Lower lobe of right lung (tissue), 2 donors: ENCODE data around the gene CAMK1G. TPM values are rescaled to one million over a fixed set of nuclear protein-coding genes. Genes with fewer than 3 reads are reported as not detected.

Experiments
- ATAC-seq, 2 donors: fragments of 200-7000 bp; cut with Tn5 transposase; one replicate each; pipeline ENCODE4 v1.9.1; 2020 to 2022; ENCODE audit warnings: mild to moderate bottlenecking in 2 of 2, moderate library complexity in 2 of 2
- DNase-seq: peaks from one replicate; pipeline ENCODE4 v3.0.0-alpha.2; 2020
- H3K27ac ChIP-seq: fragments of 200-600 bp; one replicate; pipeline ENCODE4 v1.8.0; 2022
- H3K27me3 ChIP-seq: fragments of 200-600 bp; one replicate; pipeline ENCODE4 v1.8.0; 2022; ENCODE audit warnings: low read depth
- H3K36me3 ChIP-seq: fragments of 200-600 bp; one replicate; pipeline ENCODE4 v1.8.0; 2022; ENCODE audit warnings: mild to moderate bottlenecking
- H3K4me1 ChIP-seq: fragments of 200-600 bp; one replicate; pipeline ENCODE4 v1.8.0; 2022
- H3K4me3 ChIP-seq: fragments of 200-600 bp; one replicate; pipeline ENCODE4 v1.8.0; 2022; ENCODE audit warnings: mild to moderate bottlenecking
- H3K9me3 ChIP-seq: fragments of 200-600 bp; one replicate; pipeline ENCODE4 v1.8.0; 2022
- intact Hi-C: fragments of 100-400 bp; cut with DNase I; formaldehyde crosslinking; loops from one replicate; pipeline ENCODE4 v1.11.0; 2022
- total RNA-seq: library from RNA; stranded (reverse); fragmentation: NEBNext Ultra II Directional; extraction: Animal tissue kit (Norgen Biotek cat#: 25700); gene quantifications from one replicate; pipeline ENCODE4 v1.2.1, GENCODE V29; 2021
- TF ChIP-seq, protein P1 (sequence below): fragments of 200-600 bp; IDR thresholded peaks from one replicate; pipeline ENCODE4 v1.8.0; 2022; ENCODE audit warnings: antibody characterized with exemption, mild to moderate bottlenecking
- donor health status: DM: no; HTN: yes; CAD: no; lungs with severe emphysema.

Gene CAMK1G
- total RNA-seq, 1 donor from 2014 or later, result 0.56 TPM

GRCh38 chr1:209549443-209550205, 33.9 kb upstream of the CAMK1G start:
- TF ChIP-seq, protein P1, sequence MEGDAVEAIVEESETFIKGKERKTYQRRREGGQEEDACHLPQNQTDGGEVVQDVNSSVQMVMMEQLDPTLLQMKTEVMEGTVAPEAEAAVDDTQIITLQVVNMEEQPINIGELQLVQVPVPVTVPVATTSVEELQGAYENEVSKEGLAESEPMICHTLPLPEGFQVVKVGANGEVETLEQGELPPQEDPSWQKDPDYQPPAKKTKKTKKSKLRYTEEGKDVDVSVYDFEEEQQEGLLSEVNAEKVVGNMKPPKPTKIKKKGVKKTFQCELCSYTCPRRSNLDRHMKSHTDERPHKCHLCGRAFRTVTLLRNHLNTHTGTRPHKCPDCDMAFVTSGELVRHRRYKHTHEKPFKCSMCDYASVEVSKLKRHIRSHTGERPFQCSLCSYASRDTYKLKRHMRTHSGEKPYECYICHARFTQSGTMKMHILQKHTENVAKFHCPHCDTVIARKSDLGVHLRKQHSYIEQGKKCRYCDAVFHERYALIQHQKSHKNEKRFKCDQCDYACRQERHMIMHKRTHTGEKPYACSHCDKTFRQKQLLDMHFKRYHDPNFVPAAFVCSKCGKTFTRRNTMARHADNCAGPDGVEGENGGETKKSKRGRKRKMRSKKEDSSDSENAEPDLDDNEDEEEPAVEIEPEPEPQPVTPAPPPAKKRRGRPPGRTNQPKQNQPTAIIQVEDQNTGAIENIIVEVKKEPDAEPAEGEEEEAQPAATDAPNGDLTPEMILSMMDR, result no peak
- intact Hi-C loops, result no loop called here
- no peak for ATAC-seq

GRCh38 chr1:209550519-209550918, 33.0 kb upstream of the CAMK1G start:
- ATAC-seq (no peak), DNase-seq (no peak)
- Histone ChIP-seq H3K27me3 (no peaks in the 10 kb centered on the region), H3K36me3 (no peaks in the 10 kb centered on the region), H3K4me1 (no peaks in the 10 kb centered on the region), H3K9me3 (no peaks in the 10 kb centered on the region), H3K4me3 (no peak overlapping the region), H3K27ac (no peak overlapping the region)
- TF ChIP-seq, protein P1, result no peak
- intact Hi-C loops, result no loop called here

More at GRCh38 chr1:209549443-209550205, 33.9 kb upstream of the CAMK1G start:
- Histone ChIP-seq H3K36me3 (no peaks in the 10 kb centered on the region), H3K27me3 (no peaks in the 10 kb centered on the region), H3K27ac (no peak overlapping the region), H3K4me3 (no peak overlapping the region), H3K4me1 (no peaks in the 10 kb centered on the region), H3K9me3 (no peaks in the 10 kb centered on the region)
- DNase-seq, result no peak

- DNase-seq, result no peak
Observed at GRCh38 chr1:209552406-209553264, 30.9 kb upstream of the CAMK1G start.

DNA sequence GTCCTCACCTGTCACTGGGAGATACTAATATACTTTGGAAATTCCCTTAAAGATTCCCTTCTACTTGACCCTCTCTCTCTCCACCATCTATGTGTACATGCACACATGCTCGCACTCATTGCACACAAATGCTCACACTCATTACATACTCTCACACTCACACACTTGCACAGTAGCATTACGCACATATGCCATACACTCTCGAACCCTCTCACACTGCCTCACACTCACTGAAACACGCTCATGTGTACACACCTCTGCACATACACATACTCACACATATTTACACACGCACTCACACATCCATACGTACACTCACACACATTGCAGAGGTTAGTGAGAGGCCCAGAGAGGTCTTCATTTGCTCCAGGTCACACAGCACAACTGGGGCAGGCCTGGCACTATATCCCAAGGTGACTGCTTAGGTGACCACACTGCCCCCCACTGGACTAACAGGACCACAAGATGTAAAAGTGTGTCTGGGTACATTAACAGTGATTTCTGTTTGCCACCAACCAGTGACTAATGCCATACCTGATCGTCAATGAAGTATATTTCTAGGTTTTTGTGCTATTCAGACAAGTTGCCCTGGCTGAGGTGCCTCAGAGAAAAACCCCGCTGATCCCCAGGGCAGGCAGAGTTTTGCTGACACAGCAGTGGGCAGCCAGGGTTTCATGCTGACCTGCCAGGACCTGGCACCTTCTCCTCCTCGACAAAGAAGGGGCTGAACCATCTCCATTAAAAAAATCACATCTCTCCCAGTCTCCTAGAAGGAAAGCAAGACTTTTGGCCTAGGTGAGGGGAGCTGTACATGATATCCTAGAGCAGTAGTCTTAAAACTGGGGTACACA, 28.5 kb upstream of the CAMK1G start:
- Histone ChIP-seq H3K4me3 (no peak overlapping the region), H3K27me3 (no peaks in the 10 kb centered on the region), H3K36me3 (no peaks in the 10 kb centered on the region), H3K4me1 (no peaks in the 10 kb centered on the region), H3K9me3 (no peaks in the 10 kb centered on the region), H3K27ac (no peak overlapping the region)
- TF ChIP-seq, protein P1, result no peak
- no peak for ATAC-seq
- intact Hi-C loops, result no loop called here
- no peak for DNase-seq

More at GRCh38 chr1:209552406-209553264, 30.9 kb upstream of the CAMK1G start:
- H3K27me3 ChIP-seq, result no peaks in the 10 kb centered on the region
- no peaks in the 10 kb centered on the region for H3K36me3 ChIP-seq
- no peak overlapping the region for H3K27ac ChIP-seq
- no peaks in the 10 kb centered on the region for H3K4me1 ChIP-seq
- H3K9me3 ChIP-seq, result no peaks in the 10 kb centered on the region
- intact Hi-C loops, result no loop called here
- H3K4me3 ChIP-seq, result no peak overlapping the region
- TF ChIP-seq, protein P1, result no peak
- ATAC-seq, result no peak

DNA sequence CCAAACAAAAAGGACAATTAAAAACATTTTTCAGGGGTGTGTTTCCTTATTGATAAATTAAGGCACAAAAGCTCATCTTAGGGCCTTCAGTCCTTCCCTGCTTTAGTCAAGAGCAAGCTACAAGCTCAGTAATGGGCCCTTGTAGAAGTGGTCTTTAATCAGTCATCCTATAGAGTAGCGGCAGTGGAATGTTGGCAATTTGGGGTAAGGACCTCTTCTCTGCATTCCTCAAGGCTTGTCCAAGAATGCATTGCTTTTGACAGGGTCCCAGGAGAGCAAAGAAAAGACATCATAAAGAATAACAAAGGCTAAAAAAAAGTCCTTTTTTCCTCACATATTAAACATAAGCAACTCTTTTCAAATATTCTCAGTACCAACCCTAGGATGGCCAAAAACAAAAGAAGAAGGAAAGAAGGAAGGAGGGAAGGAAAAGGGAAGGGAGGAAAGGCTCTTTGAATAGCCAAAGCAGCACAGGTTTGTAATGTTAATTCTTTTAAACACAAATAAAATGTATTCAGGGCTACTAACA, 27.3 kb upstream of the CAMK1G start:
- intact Hi-C loops, result no loop called here
- DNase-seq (no peak), ATAC-seq (peak in 1 of 2 donors; percentile 43)
- Histone ChIP-seq H3K27me3 (no peaks in the 10 kb centered on the region), H3K36me3 (no peaks in the 10 kb centered on the region), H3K9me3 (no peaks in the 10 kb centered on the region), H3K27ac (no peak overlapping the region), H3K4me1 (no peaks in the 10 kb centered on the region), H3K4me3 (no peak overlapping the region)
- TF ChIP-seq, protein P1, result no peak
